DMS53 (cell line): ENCODE measurements around the gene ATXN1.
"Not testable (repeated sequence)": the region's sequence is repeated elsewhere in the genome, so short reads cannot be mapped to it uniquely, and the experiment has no call there.

Experiments used
- DNase-seq: peaks from one replicate; lab custom pipeline; 2025; lab: John Stamatoyannopoulos, UW

ATXN1 gene

GRCh38 chr6:16473908-16474771, 287.1 kb downstream of the ATXN1 start:
- no peak for DNase-seq

- no peak for DNase-seq
Observed at GRCh38 chr6:16473184-16473907, 287.9 kb downstream of the ATXN1 start.

- DNase-seq: no peak
Observed at GRCh38 chr6:16472349-16473069, 288.8 kb downstream of the ATXN1 start.

- DNase-seq: no peak
Observed at GRCh38 chr6:16471910-16472297, 289.4 kb downstream of the ATXN1 start.

GRCh38 chr6:16471222-16471909, 289.9 kb downstream of the ATXN1 start:
- DNase-seq: no peak

GRCh38 chr6:16470502-16471221, 290.6 kb downstream of the ATXN1 start:
- no peak for DNase-seq

- DNase-seq: no peak
Observed at GRCh38 chr6:16468991-16469615, 292.2 kb downstream of the ATXN1 start.

- no peak for DNase-seq
Observed at GRCh38 chr6:16466800-16467553, 294.3 kb downstream of the ATXN1 start.

- DNase-seq: no peak
Observed at GRCh38 chr6:16464045-16464444, 297.2 kb downstream of the ATXN1 start.

GRCh38 chr6:16463246-16463645, 298.0 kb downstream of the ATXN1 start:
- not testable (repeated sequence) for DNase-seq

GRCh38 chr6:16461491-16461890, 299.8 kb downstream of the ATXN1 start:
- no peak for DNase-seq

- not testable (repeated sequence) for DNase-seq
Observed at GRCh38 chr6:16459472-16459871, 301.8 kb downstream of the ATXN1 start.

GRCh38 chr6:16452348-16452747, 308.9 kb downstream of the ATXN1 start:
- no peak for DNase-seq

- DNase-seq: no peak
Observed at GRCh38 chr6:16450821-16451220, 310.4 kb downstream of the ATXN1 start.

GRCh38 chr6:16450285-16450684, 311.0 kb downstream of the ATXN1 start:
- DNase-seq: no peak

- no peak for DNase-seq
Observed at GRCh38 chr6:16446273-16446672, 315.0 kb downstream of the ATXN1 start.

- DNase-seq: no peak
Observed at GRCh38 chr6:16442031-16442430, 319.2 kb downstream of the ATXN1 start.

GRCh38 chr6:16441262-16441661, 320.0 kb downstream of the ATXN1 start:
- no peak for DNase-seq

GRCh38 chr6:16440636-16441212, 320.5 kb downstream of the ATXN1 start:
- no peak for DNase-seq
